ENCODE measurements around the gene LILRB4.
"Not testable (repeated sequence)": the region's sequence is repeated elsewhere in the genome, so short reads cannot be mapped to it uniquely, and the experiment has no call there.

The LILRB4 gene

GRCh38 chr19:54650108-54650655, 12.6 kb upstream of the LILRB4 start:
- DNase-seq (ENCODE audit: low read depth in 2 of 2), result no peak

GRCh38 chr19:54653181-54653809, 9.5 kb upstream of the LILRB4 start:
- DNase-seq (ENCODE audit: low read depth in 2 of 2), result no peak

GRCh38 chr19:54654447-54655321, 8.1 kb upstream of the LILRB4 start:
- DNase-seq (ENCODE audit: low read depth in 2 of 2), result no peak

- DNase-seq (ENCODE audit: low read depth in 2 of 2), result no peak
Measured at GRCh38 chr19:54659300-54659699, 3.5 kb upstream of the LILRB4 start.

GRCh38 chr19:54660306-54660705, 2.5 kb upstream of the LILRB4 start:
- no peak for DNase-seq (ENCODE audit: low read depth in 2 of 2)

GRCh38 chr19:54660964-54661363, 1.8 kb upstream of the LILRB4 start:
- no peak for DNase-seq (ENCODE audit: low read depth in 2 of 2)

- no peak for DNase-seq (ENCODE audit: low read depth in 2 of 2)
Measured at GRCh38 chr19:54661846-54662481, 821 bp upstream of the LILRB4 start.

- DNase-seq (ENCODE audit: low read depth in 2 of 2), result no peak
Measured at GRCh38 chr19:54665530-54665929, 2.7 kb downstream of the LILRB4 start.

GRCh38 chr19:54667217-54667616, 4.4 kb downstream of the LILRB4 start:
- no peak for DNase-seq (ENCODE audit: low read depth in 2 of 2)

GRCh38 chr19:54668353-54668752, 5.6 kb downstream of the LILRB4 start:
- DNase-seq (ENCODE audit: low read depth in 2 of 2), result no peak

- DNase-seq (ENCODE audit: low read depth in 2 of 2), result no peak
Measured at GRCh38 chr19:54670576-54671357, 8.0 kb downstream of the LILRB4 start.

- DNase-seq (ENCODE audit: low read depth in 2 of 2), result no peak
Measured at GRCh38 chr19:54673222-54673621, 10.4 kb downstream of the LILRB4 start.

- no peak for DNase-seq (ENCODE audit: low read depth in 2 of 2)
Measured at GRCh38 chr19:54674021-54674617, 11.3 kb downstream of the LILRB4 start.

- not testable (repeated sequence) for DNase-seq (ENCODE audit: low read depth in 2 of 2)
Measured at GRCh38 chr19:54676210-54676834, 13.5 kb downstream of the LILRB4 start.

GRCh38 chr19:54677217-54677616, 14.4 kb downstream of the LILRB4 start:
- DNase-seq (ENCODE audit: low read depth in 2 of 2), result no peak

- DNase-seq (ENCODE audit: low read depth in 2 of 2), result not testable (repeated sequence)
Measured at GRCh38 chr19:54681596-54681995, 18.8 kb downstream of the LILRB4 start.

- no peak for DNase-seq (ENCODE audit: low read depth in 2 of 2)
Measured at GRCh38 chr19:54682306-54682856, 19.6 kb downstream of the LILRB4 start.

GRCh38 chr19:54684527-54684926, 21.7 kb downstream of the LILRB4 start:
- DNase-seq (ENCODE audit: low read depth in 2 of 2), result no peak

- no peak for DNase-seq (ENCODE audit: low read depth in 2 of 2)
Measured at GRCh38 chr19:54691582-54692297, 29.0 kb downstream of the LILRB4 start.

- no peak for DNase-seq (ENCODE audit: low read depth in 2 of 2)
Measured at GRCh38 chr19:54692298-54692615, 29.5 kb downstream of the LILRB4 start.

Measured in stimulated activated CD8-positive, alpha-beta memory T cell treated with anti-CD3 and anti-CD28 coated beads, Interleukin-2, amount 100 ng/mL, for 48 hours (primary cell).